ENCODE measurements around the gene TBC1D8.
A peak's percentile ranks its signal among the peaks of the same experiment; 100 is the strongest.

The TBC1D8 gene

GRCh38 chr2:100974712-100975520, 176.3 kb downstream of the TBC1D8 start:
- Histone ChIP-seq H2BK12ac (ENCODE audit: low read length) (no peak overlapping the region), H3K36me3 (replicated peaks in 1 of 2; ENCODE audit: control insufficient read depth in 2 of 2, insufficient read depth in 2 of 2, low read length in 2 of 2) (no peaks in the 10 kb centered on the region), H3K9me3 (replicated peaks in 1 of 2; ENCODE audit: control insufficient read depth in 2 of 2, insufficient read depth in 1 of 2, low read depth in 1 of 2, low read length in 2 of 2) (no peaks in the 10 kb centered on the region), H4K8ac (ENCODE audit: low read depth, low read length) (no peak overlapping the region), H3K14ac (ENCODE audit: low read length) (no peak overlapping the region), H2AK5ac (ENCODE audit: low read depth, low read length) (no peak overlapping the region), H3K9ac (ENCODE audit: low read depth, low read length, poor library complexity) (no peak overlapping the region), H3K27ac (replicated peaks; ENCODE audit: low read length) (no peak overlapping the region), H3K23ac (ENCODE audit: low read depth, low read length, poor library complexity) (no peak overlapping the region), H3K18ac (ENCODE audit: low read length) (no peak overlapping the region), H2AFZ (ENCODE audit: low read length) (no peak overlapping the region), H3K4me3 (ENCODE audit: low read length in 2 of 2) (no peak overlapping the region), H3K4me1 (ENCODE audit: control insufficient read depth in 2 of 2, insufficient read depth in 1 of 2, low read depth in 1 of 2, low read length in 2 of 2) (peaks cover 9% of the 10 kb centered on the region in 2 donors), H2BK15ac (ENCODE audit: low read length) (no peak overlapping the region), H3K4me2 (ENCODE audit: insufficient read depth, low read length, poor library complexity, severe bottlenecking) (no peak overlapping the region), H3K79me1 (ENCODE audit: low read depth, low read length) (no peaks in the 10 kb centered on the region), H3K27me3 (ENCODE audit: control insufficient read depth in 3 of 3, insufficient read depth in 3 of 3, low read depth in 1 of 3, low read length in 3 of 3) (no peaks in the 10 kb centered on the region), H2BK120ac (ENCODE audit: low read depth, low read length) (no peak overlapping the region), H2BK5ac (ENCODE audit: low read length) (no peak overlapping the region), H4K91ac (ENCODE audit: low read depth, low read length, poor library complexity) (no peak overlapping the region), H3K4ac (ENCODE audit: low read length) (no peak overlapping the region)
- no CpG with 5 or more reads among the region's 22 CpGs for WGBS, 2 donors (ENCODE audit: extremely low coverage in 2 of 2, insufficient read length in 2 of 2, insufficient replicate concordance in 1 of 2)
- no peak for DNase-seq (ENCODE audit: low spot score)

DNA sequence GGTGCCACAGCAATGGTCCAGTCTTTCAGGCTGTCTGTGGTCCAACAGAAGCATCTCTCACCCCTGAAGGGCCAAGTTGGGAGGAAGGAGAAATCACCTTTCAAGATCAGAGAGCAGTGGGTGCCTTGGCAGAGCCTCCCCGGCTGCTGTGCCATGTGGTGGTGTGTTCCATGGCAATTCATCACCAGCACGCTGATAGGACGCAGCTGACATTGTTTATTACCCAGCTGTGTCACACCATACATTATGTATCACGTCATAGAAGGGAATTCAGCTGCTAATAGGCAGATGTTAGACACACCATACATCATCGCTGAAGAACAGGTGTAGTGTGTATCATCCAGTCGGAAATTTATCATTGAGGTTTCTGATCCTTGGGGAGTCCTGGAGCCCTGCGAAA, 178.7 kb downstream of the TBC1D8 start:
- H2AFZ ChIP-seq (ENCODE audit: low read length) = no peak overlapping the region
- no peak overlapping the region for H2BK12ac ChIP-seq (ENCODE audit: low read length)
- H2BK120ac ChIP-seq (ENCODE audit: low read depth, low read length) = no peak overlapping the region
- no peaks in the 10 kb centered on the region for H3K79me1 ChIP-seq (ENCODE audit: low read depth, low read length)
- H3K4me2 ChIP-seq (ENCODE audit: insufficient read depth, low read length, poor library complexity, severe bottlenecking) = no peak overlapping the region
- no peak overlapping the region for H4K91ac ChIP-seq (ENCODE audit: low read depth, low read length, poor library complexity)
- H4K8ac ChIP-seq (ENCODE audit: low read depth, low read length) = no peak overlapping the region
- no peak overlapping the region for H3K14ac ChIP-seq (ENCODE audit: low read length)
- no peaks in the 10 kb centered on the region for H3K9me3 ChIP-seq (replicated peaks in 1 of 2; ENCODE audit: control insufficient read depth in 2 of 2, insufficient read depth in 1 of 2, low read depth in 1 of 2, low read length in 2 of 2)
- no peak for DNase-seq (ENCODE audit: low spot score)
- no peak overlapping the region for H3K23ac ChIP-seq (ENCODE audit: low read depth, low read length, poor library complexity)
- no peak overlapping the region for H3K18ac ChIP-seq (ENCODE audit: low read length)
- H3K36me3 ChIP-seq (replicated peaks in 1 of 2; ENCODE audit: control insufficient read depth in 2 of 2, insufficient read depth in 2 of 2, low read length in 2 of 2) = no peaks in the 10 kb centered on the region
- H2AK5ac ChIP-seq (ENCODE audit: low read depth, low read length) = no peak overlapping the region
- H3K4me1 ChIP-seq (ENCODE audit: control insufficient read depth in 2 of 2, insufficient read depth in 1 of 2, low read depth in 1 of 2, low read length in 2 of 2) = peaks cover 4 to 9% of the 10 kb centered on the region in 2 donors
- no peak overlapping the region for H3K4ac ChIP-seq (ENCODE audit: low read length)
- no peak overlapping the region for H2BK15ac ChIP-seq (ENCODE audit: low read length)
- no peak overlapping the region for H3K9ac ChIP-seq (ENCODE audit: low read depth, low read length, poor library complexity)
- peaks cover 0 to 6% (median 0%) of the 10 kb centered on the region in 3 experiments for H3K27me3 ChIP-seq (ENCODE audit: control insufficient read depth in 3 of 3, insufficient read depth in 3 of 3, low read depth in 1 of 3, low read length in 3 of 3)
- no peak overlapping the region for H3K27ac ChIP-seq (replicated peaks; ENCODE audit: low read length)
- no CpG with 5 or more reads among the region's 7 CpGs for WGBS, 2 donors (ENCODE audit: extremely low coverage in 2 of 2, insufficient read length in 2 of 2, insufficient replicate concordance in 1 of 2)
- no peak overlapping the region for H2BK5ac ChIP-seq (ENCODE audit: low read length)
- H3K4me3 ChIP-seq (ENCODE audit: low read length in 2 of 2) = no peak overlapping the region

- Histone ChIP-seq H3K27ac (replicated peaks; ENCODE audit: low read length) (no peak overlapping the region), H3K14ac (ENCODE audit: low read length) (no peak overlapping the region), H3K18ac (ENCODE audit: low read length) (peak overlapping the region; percentile 5), H3K4me3 (ENCODE audit: low read length in 2 of 2) (no peak overlapping the region), H2BK15ac (ENCODE audit: low read length) (no peak overlapping the region), H3K79me1 (ENCODE audit: low read depth, low read length) (no peaks in the 10 kb centered on the region), H2AFZ (ENCODE audit: low read length) (no peak overlapping the region), H3K27me3 (ENCODE audit: control insufficient read depth in 3 of 3, insufficient read depth in 3 of 3, low read depth in 1 of 3, low read length in 3 of 3) (peaks cover 0 to 6% (median 0%) of the 10 kb centered on the region in 3 experiments), H2BK5ac (ENCODE audit: low read length) (no peak overlapping the region), H2BK120ac (ENCODE audit: low read depth, low read length) (no peak overlapping the region), H3K4me1 (ENCODE audit: control insufficient read depth in 2 of 2, insufficient read depth in 1 of 2, low read depth in 1 of 2, low read length in 2 of 2) (peaks cover 0 to under 1% of the 10 kb centered on the region in 2 donors), H3K9ac (ENCODE audit: low read depth, low read length, poor library complexity) (no peak overlapping the region), H2AK5ac (ENCODE audit: low read depth, low read length) (no peak overlapping the region), H3K23ac (ENCODE audit: low read depth, low read length, poor library complexity) (no peak overlapping the region), H4K91ac (ENCODE audit: low read depth, low read length, poor library complexity) (peak overlapping the region; percentile 83), H4K8ac (ENCODE audit: low read depth, low read length) (no peak overlapping the region), H2BK12ac (ENCODE audit: low read length) (no peak overlapping the region), H3K9me3 (replicated peaks in 1 of 2; ENCODE audit: control insufficient read depth in 2 of 2, insufficient read depth in 1 of 2, low read depth in 1 of 2, low read length in 2 of 2) (no peaks in the 10 kb centered on the region), H3K36me3 (replicated peaks in 1 of 2; ENCODE audit: control insufficient read depth in 2 of 2, insufficient read depth in 2 of 2, low read length in 2 of 2) (no peaks in the 10 kb centered on the region), H3K4me2 (ENCODE audit: insufficient read depth, low read length, poor library complexity, severe bottlenecking) (no peak overlapping the region), H3K4ac (ENCODE audit: low read length) (no peak overlapping the region)
- DNase-seq (ENCODE audit: low spot score) = no peak
- WGBS, 2 donors (ENCODE audit: extremely low coverage in 2 of 2, insufficient read length in 2 of 2, insufficient replicate concordance in 1 of 2) = no CpG with 5 or more reads among the region's 9 CpGs
Observed at GRCh38 chr2:100971221-100971620, 180.0 kb downstream of the TBC1D8 start.

GRCh38 chr2:100969998-100970397, 181.2 kb downstream of the TBC1D8 start:
- Histone ChIP-seq H3K4me3 (ENCODE audit: low read length in 2 of 2) (no peak overlapping the region), H3K23ac (ENCODE audit: low read depth, low read length, poor library complexity) (no peak overlapping the region), H4K91ac (ENCODE audit: low read depth, low read length, poor library complexity) (no peak overlapping the region), H2AFZ (ENCODE audit: low read length) (no peak overlapping the region), H3K27me3 (ENCODE audit: control insufficient read depth in 3 of 3, insufficient read depth in 3 of 3, low read depth in 1 of 3, low read length in 3 of 3) (peaks cover 0 to 6% (median 0%) of the 10 kb centered on the region in 3 experiments), H2BK15ac (ENCODE audit: low read length) (no peak overlapping the region), H3K27ac (replicated peaks; ENCODE audit: low read length) (no peak overlapping the region), H3K14ac (ENCODE audit: low read length) (no peak overlapping the region), H3K4me2 (ENCODE audit: insufficient read depth, low read length, poor library complexity, severe bottlenecking) (no peak overlapping the region), H3K36me3 (replicated peaks in 1 of 2; ENCODE audit: control insufficient read depth in 2 of 2, insufficient read depth in 2 of 2, low read length in 2 of 2) (no peaks in the 10 kb centered on the region), H3K9ac (ENCODE audit: low read depth, low read length, poor library complexity) (no peak overlapping the region), H4K8ac (ENCODE audit: low read depth, low read length) (no peak overlapping the region), H3K9me3 (replicated peaks in 1 of 2; ENCODE audit: control insufficient read depth in 2 of 2, insufficient read depth in 1 of 2, low read depth in 1 of 2, low read length in 2 of 2) (no peaks in the 10 kb centered on the region), H2BK120ac (ENCODE audit: low read depth, low read length) (no peak overlapping the region), H3K4me1 (ENCODE audit: control insufficient read depth in 2 of 2, insufficient read depth in 1 of 2, low read depth in 1 of 2, low read length in 2 of 2) (no peaks in the 10 kb centered on the region), H2BK12ac (ENCODE audit: low read length) (no peak overlapping the region), H3K4ac (ENCODE audit: low read length) (no peak overlapping the region), H2BK5ac (ENCODE audit: low read length) (peak overlapping the region; percentile 26), H3K79me1 (ENCODE audit: low read depth, low read length) (no peaks in the 10 kb centered on the region), H2AK5ac (ENCODE audit: low read depth, low read length) (no peak overlapping the region), H3K18ac (ENCODE audit: low read length) (no peak overlapping the region)
- no CpG with 5 or more reads among the region's 7 CpGs for WGBS, 2 donors (ENCODE audit: extremely low coverage in 2 of 2, insufficient read length in 2 of 2, insufficient replicate concordance in 1 of 2)
- no peak for DNase-seq (ENCODE audit: low spot score)

Data from neuronal stem cell (in vitro differentiated cells).